Astrocyte of the cerebellum (primary cell): ENCODE results near the gene SIT1.
A peak's percentile ranks its signal among the peaks of the same experiment; 100 is the strongest.

Source experiments
- DNase-seq: peaks from one replicate; pipeline ENCODE4 v3.0.0-alpha.2; 2011; ENCODE audit warnings: low read depth
- H3K4me3 ChIP-seq: 2 replicates; pipeline ENCODE4 v1.5.1; 2011; ENCODE audit warnings: mild to moderate bottlenecking, low read depth, low read length, moderate library complexity
- CTCF ChIP-seq: IDR thresholded peaks from 2 replicates; pipeline ENCODE4 v1.5.1; 2012; ENCODE audit warnings: low read length, low read depth, moderate library complexity, mild to moderate bottlenecking; ENCODE audit errors: missing control alignments
- in situ Hi-C: cut with HindIII; loops from 2 replicates; pipeline ENCODE4 v1.10.0; 2017; ENCODE audit warnings: low sequenced_read_pairs

The SIT1 gene

GRCh38 chr9:35675732-35676392, 25.1 kb upstream of the SIT1 start:
- no peak for TF ChIP-seq CTCF
- DNase-seq: no peak
- in situ Hi-C loops: loop anchor here (5.0 to 10.0 kb wide), 2 partner anchors 36 to 71 kb away; partner anchors contain the start of gene TESK1
- H3K4me3 ChIP-seq: peak overlapping the region; percentile 39

- no peak for TF ChIP-seq CTCF
- in situ Hi-C loops: loop anchor here (5.0 to 10.0 kb wide), 2 partner anchors 37 to 70 kb away; partner anchors contain the start of gene TESK1
- peak overlapping the region; percentile 39 for H3K4me3 ChIP-seq
- no peak for DNase-seq
These were observed 24.5 kb upstream of the SIT1 start for GRCh38 chr9:35675204-35675603.

- TF ChIP-seq CTCF: no peak
- in situ Hi-C loops: loop anchor here (10.0 kb wide), 1 partner anchor 69 kb away; the partner anchor contains the start of gene TESK1
- H3K4me3 ChIP-seq: no peak overlapping the region
These were observed 23.3 kb upstream of the SIT1 start for GRCh38 chr9:35674025-35674361.

GRCh38 chr9:35673132-35674024, 22.6 kb upstream of the SIT1 start, which contains the start of gene CA9:
CA9 (plus strand) TSS chr9:35673928; CDS start chr9:35673960, 32 bp downstream.
- TF ChIP-seq CTCF: no peak
- in situ Hi-C loops: loop anchor here (10.0 kb wide), 1 partner anchor 69 kb away; the partner anchor contains the start of gene TESK1
- H3K4me3 ChIP-seq: no peak within 1 kb of the TSS
- no peak for DNase-seq

More at GRCh38 chr9:35674025-35674361, 23.3 kb upstream of the SIT1 start:
- no peak for DNase-seq

- no peak for DNase-seq
- no peak overlapping the region for H3K4me3 ChIP-seq
- TF ChIP-seq CTCF: no peak
- in situ Hi-C loops: loop anchor here (10.0 kb wide), 1 partner anchor 65 kb away; the partner anchor contains the start of gene TESK1
These were observed 18.8 kb upstream of the SIT1 start for GRCh38 chr9:35669331-35670145.

GRCh38 chr9:35667939-35668338, 17.2 kb upstream of the SIT1 start:
- no peak for DNase-seq
- in situ Hi-C loops: no loop called here
- no peak for TF ChIP-seq CTCF
- no peak overlapping the region for H3K4me3 ChIP-seq
